Stimulated activated CD8-positive, alpha-beta memory T cell treated with anti-CD3 and anti-CD28 coated beads, Interleukin-12 subunit alpha, Interleukin-12 subunit beta, amount 100 ng/mL, for 4 hours (primary cell): ENCODE results near the gene BTNL9.
"Not testable (repeated sequence)": the region's sequence is repeated elsewhere in the genome, so short reads cannot be mapped to it uniquely, and the experiment has no call there.

Experiments
- DNase-seq: peaks from one replicate; pipeline ENCODE4 v3.0.0-alpha.2; 2020; ENCODE audit warnings: low read depth

The BTNL9 gene

GRCh38 chr5:181100121-181100875, 60.2 kb downstream of the BTNL9 start:
- no peak for DNase-seq

- DNase-seq: not testable (repeated sequence)
Observed at GRCh38 chr5:181101030-181101641, 61.1 kb downstream of the BTNL9 start.

DNA sequence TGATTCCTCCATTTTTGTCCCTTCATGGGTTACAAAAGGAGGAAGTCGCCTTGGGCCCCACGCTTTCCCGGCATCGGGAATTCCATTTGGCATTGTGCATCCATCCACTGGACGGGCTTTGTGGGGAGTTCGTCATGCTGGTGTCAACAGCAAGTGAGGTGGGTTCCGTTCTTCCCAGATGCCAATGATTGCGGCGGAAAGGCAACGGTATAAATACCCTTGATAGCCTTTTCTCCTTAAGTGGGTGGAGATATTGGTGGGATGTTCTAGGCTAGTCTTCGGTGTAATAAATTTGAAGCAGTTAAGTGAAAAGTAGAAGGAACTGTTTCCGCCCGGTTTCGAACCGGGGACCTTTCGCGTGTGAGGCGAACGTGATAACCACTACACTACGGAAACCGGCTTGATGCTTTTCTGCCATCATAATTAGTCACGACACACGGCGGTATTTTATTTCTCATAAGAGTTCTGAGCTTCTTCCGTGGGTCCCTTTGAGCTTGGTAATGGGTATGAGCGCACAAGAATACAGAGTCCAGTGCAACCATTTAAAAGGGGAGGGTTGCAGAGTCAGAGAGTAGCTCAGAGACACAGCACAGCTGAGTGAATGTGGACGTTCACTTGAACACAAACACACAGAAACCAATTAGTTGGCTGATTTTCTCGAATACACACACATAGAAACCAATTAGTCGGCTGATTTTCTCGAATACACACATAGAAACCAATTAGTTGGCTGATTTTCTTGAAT, 62.0 kb downstream of the BTNL9 start:
- DNase-seq: not testable (repeated sequence)

DNA sequence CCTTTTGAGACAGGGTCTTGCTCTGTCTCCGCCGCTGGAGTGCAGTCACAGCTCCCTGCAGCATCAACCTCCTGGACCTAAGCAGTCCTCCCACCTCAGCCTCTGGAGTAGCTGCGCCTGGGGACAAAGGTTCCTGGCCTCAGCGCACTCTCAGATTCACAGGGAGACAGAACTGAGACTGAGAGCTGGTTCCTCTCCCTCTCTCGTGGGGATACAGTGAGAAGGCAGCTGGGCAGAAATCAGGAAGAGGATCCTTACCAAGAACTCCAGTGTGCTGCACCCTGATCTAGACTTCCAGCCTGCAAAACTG, 64.1 kb downstream of the BTNL9 start:
- not testable (repeated sequence) for DNase-seq

- not testable (repeated sequence) for DNase-seq
Observed at GRCh38 chr5:181104606-181105390, 64.7 kb downstream of the BTNL9 start.

DNA sequence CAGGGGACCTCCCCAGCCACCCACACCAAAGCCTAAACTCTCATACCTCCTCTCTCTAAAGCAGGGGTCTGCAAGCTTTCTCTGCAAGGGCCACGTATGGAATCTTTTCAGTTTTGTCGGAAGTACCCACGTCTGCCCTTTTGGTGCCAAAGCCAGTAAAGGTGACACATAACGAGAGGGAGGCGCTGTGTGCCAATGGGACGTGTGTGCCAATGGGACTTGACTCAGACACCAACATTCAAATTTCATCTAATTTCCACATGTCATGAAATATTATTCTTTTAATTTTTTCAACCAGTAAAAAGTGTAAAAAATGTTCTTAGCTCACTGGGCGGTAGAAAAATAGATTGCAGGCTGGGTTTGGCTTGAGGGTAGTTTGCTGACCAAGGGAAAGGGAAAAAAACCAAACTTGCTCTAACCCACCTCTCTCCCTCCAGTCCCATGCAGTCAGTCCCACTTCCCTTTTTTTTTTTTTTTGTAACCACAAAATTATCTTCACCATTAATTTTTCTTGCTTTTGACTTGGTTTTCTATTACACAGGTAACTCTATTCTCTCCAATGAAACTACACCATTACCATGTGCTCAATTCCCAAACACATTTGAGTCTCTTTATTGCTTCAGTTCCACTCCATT, 65.4 kb downstream of the BTNL9 start:
- no peak for DNase-seq

- no peak for DNase-seq
Observed at GRCh38 chr5:181107699-181108098, 67.6 kb downstream of the BTNL9 start.

- DNase-seq: no peak
Observed at GRCh38 chr5:181108578-181109165, 68.6 kb downstream of the BTNL9 start.

- DNase-seq: no peak
Observed at GRCh38 chr5:181109489-181110013, 69.5 kb downstream of the BTNL9 start.

- no peak for DNase-seq
Observed at GRCh38 chr5:181111010-181111409, 70.9 kb downstream of the BTNL9 start.
